Kidney (tissue), 14 donors: ENCODE results near the gene ARHGAP18. TPM values are rescaled to one million over a fixed set of nuclear protein-coding genes. Genes with fewer than 3 reads are reported as not detected.
"Not testable (repeated sequence)": the region's sequence is repeated elsewhere in the genome, so short reads cannot be mapped to it uniquely, and the experiment has no call there.

Source experiments
- DNase-seq, 5 donors: peaks; one replicate each; pipeline ENCODE4 v3.0.0-alpha.2; 2013 to 2020
- FAIRE-seq: peaks from 2 replicates; lab custom pipeline; 2012; peaks lifted over from hg19 to GRCh38; lab: Jason Lieb, UNC
- H3K27ac ChIP-seq, 2 donors: one replicate each; pipeline ENCODE4 v1.7.0; 2013; ENCODE audit warnings: low read depth in 2 of 2, low read length in 2 of 2, inconsistent platforms in 1 of 2
- H3K27me3 ChIP-seq: one replicate; pipeline ENCODE4 v1.7.1; 2013; ENCODE audit warnings: low read length, inconsistent platforms; ENCODE audit not compliant: control insufficient read depth, insufficient read depth
- H3K36me3 ChIP-seq, 3 donors: one replicate each; pipeline versions ENCODE4 v1.7.0 to v1.7.1; 2013; ENCODE audit warnings: low read length in 3 of 3, control low read depth in 1 of 3, inconsistent platforms in 1 of 3; ENCODE audit not compliant: insufficient read depth in 3 of 3, control insufficient read depth in 2 of 3
- H3K4me1 ChIP-seq, 3 donors: one replicate each; pipeline versions ENCODE4 v1.7.0 to v1.7.1; 2013; ENCODE audit warnings: low read length in 3 of 3, inconsistent platforms in 1 of 3, low read depth in 1 of 3; ENCODE audit not compliant: control insufficient read depth in 2 of 3, insufficient read depth in 2 of 3
- H3K4me3 ChIP-seq, 3 donors: one replicate each; pipeline versions ENCODE4 v1.7.0 to v1.8.1; 2013; ENCODE audit warnings: low read length in 3 of 3, control low read depth in 1 of 3, inconsistent platforms in 1 of 3
- H3K9ac ChIP-seq, 3 donors: one replicate each; pipeline versions ENCODE4 v1.7.0 to v1.7.1; 2013; ENCODE audit warnings: low read length in 3 of 3, control low read depth in 1 of 3, inconsistent platforms in 1 of 3
- H3K9me3 ChIP-seq, 3 donors: one replicate each; pipeline versions ENCODE4 v1.7.0 to v1.7.1; 2013; ENCODE audit warnings: low read length in 3 of 3, control low read depth in 1 of 3, inconsistent platforms in 1 of 3; ENCODE audit not compliant: control insufficient read depth in 2 of 3, insufficient read depth in 1 of 3
- intact Hi-C: fragments of 100-400 bp; cut with DNase I; formaldehyde crosslinking; loops from one replicate; pipeline ENCODE4 v1.11.1; 2022
- polyA plus RNA-seq: library from polyadenylated mRNA; stranded (reverse); fragments of 350-450 nt; fragmentation: Illumina TruSeq; extraction: RNeasy Lipid Tissue Mini Kit (QIAGEN cat#74804); gene quantifications from one replicate; pipeline ENCODE4 v1.2.3, GENCODE V29; 2014; ENCODE audit warnings: low read depth, low replicate concordance; ENCODE audit not compliant: insufficient read depth
- total RNA-seq: library from RNA; stranded (reverse); fragmentation: NEBNext Ultra II Directional; extraction: Animal tissue kit (Norgen Biotek cat#: 25700); gene quantifications from one replicate; pipeline ENCODE4 v1.2.1, GENCODE V29; 2021
- TF ChIP-seq, protein P1 (sequence below): IDR thresholded peaks from 3 replicates; pipeline ENCODE4 v1.5.1; 2012; ENCODE audit warnings: mild to moderate bottlenecking, moderate library complexity, borderline replicate concordance; ENCODE audit not compliant: insufficient read depth; ENCODE audit errors: extremely low read depth
- donor health status: control.
- donor health status: control.
- donor health status: control.
- donor health status: control.
- donor health status: control.
- donor health status: DM: yes; HTN: yes; CAD: no.
- donor health status: Normal renal cell carcinoma (clear cell type).

The ARHGAP18 gene
- total and polyA plus RNA-seq, 2 donors from 2014 or later: 26.5 to 39.8 TPM

DNA sequence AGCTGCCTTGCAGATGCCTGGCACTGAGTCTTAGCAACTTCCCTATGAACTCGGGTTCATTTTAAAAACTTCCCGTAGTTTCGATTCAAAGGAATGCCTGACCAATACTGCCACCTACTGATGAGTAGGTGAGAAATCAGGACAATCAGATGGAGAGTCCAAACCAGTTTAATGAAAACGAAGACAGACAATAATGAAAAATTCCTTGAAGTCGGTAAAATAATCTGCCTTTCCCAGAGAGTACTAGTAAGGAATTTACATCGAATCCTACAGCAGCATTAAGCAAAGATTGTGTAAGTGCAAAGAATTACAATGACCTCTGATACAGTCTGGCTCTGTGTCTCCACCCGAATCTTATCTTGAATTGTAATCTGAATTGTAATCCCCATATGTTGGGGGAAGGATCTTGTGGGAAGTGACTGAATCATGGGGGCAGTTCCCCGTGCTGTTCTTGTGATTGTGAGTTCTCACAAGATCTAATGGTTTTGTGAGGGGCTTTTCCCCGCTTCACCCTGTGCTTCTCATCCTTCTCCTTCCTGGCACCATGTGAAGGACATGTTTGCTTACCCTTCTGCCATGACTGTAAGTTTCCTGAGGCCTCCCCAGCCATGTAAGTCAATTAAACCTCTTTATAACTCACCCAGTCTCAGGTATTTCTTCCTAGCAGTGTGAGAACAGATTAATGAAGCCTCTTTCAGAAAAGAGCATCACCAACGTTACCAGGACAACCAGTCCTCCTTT, 134.4 kb downstream of the ARHGAP18 start:
- peaks cover 0 to 4% (median 2%) of the 10 kb centered on the region in 3 donors for H3K36me3 ChIP-seq
- H3K4me3 ChIP-seq: peak overlapping the region; percentile 43 to 52 (median 43)
- H3K4me1 ChIP-seq: no peaks in the 10 kb centered on the region
- H3K9me3 ChIP-seq: no peaks in the 10 kb centered on the region
- peak overlapping the region in 1 of 3 donors; percentile 35 for H3K9ac ChIP-seq
- DNase-seq: peak in 3 of 5 donors; percentile 18 to 70 (median 61)
- no peak overlapping the region for H3K27ac ChIP-seq
- intact Hi-C loops: no loop called here
- TF ChIP-seq, protein P1, sequence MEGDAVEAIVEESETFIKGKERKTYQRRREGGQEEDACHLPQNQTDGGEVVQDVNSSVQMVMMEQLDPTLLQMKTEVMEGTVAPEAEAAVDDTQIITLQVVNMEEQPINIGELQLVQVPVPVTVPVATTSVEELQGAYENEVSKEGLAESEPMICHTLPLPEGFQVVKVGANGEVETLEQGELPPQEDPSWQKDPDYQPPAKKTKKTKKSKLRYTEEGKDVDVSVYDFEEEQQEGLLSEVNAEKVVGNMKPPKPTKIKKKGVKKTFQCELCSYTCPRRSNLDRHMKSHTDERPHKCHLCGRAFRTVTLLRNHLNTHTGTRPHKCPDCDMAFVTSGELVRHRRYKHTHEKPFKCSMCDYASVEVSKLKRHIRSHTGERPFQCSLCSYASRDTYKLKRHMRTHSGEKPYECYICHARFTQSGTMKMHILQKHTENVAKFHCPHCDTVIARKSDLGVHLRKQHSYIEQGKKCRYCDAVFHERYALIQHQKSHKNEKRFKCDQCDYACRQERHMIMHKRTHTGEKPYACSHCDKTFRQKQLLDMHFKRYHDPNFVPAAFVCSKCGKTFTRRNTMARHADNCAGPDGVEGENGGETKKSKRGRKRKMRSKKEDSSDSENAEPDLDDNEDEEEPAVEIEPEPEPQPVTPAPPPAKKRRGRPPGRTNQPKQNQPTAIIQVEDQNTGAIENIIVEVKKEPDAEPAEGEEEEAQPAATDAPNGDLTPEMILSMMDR: peak; percentile 73
- FAIRE-seq: no peak
- no peaks in the 10 kb centered on the region for H3K27me3 ChIP-seq

DNA sequence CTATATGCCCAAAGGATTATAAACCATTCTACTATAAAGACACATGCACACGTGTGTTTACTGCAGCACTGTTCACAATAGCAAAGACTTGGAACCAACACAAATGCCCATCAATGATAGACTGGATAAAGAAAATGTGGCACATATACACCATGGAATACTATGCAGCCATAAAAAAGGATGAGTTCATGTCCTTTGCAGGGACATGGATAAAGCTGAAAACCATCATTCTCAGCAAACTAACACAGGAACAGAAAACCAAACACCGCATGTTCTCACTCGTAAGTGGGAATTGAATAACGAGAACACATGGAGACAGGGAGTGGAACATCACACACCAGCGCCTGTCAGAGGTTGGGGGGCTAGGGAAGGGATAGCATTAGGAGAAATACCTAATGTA, 135.4 kb downstream of the ARHGAP18 start:
- FAIRE-seq, H3K4me3 ChIP-seq, H3K36me3 ChIP-seq, H3K27ac ChIP-seq, H3K4me1 ChIP-seq, H3K9ac ChIP-seq, DNase-seq, H3K27me3 ChIP-seq, intact Hi-C loops, H3K9me3 ChIP-seq: not testable (repeated sequence)

DNA sequence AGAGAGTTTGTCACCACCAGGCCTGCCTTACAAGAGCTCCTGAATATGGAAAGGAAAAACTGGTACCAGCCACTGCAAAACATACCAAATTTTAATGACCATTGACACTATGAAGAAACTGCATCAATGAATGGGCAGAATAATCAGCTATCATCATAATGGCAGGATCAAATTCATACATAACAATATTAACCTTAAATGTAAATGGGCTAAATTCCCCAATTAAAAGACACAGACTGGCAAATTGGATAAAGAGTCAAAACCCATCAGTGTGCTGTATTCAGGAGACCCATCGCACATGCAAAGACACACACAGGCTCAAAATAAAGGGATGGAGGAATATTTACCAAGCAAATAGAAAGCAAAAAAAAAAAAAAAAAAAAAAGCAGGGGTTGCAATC, 139.0 kb downstream of the ARHGAP18 start:
- H3K9ac ChIP-seq, H3K9me3 ChIP-seq, H3K4me1 ChIP-seq, H3K36me3 ChIP-seq, H3K27ac ChIP-seq, H3K27me3 ChIP-seq, H3K4me3 ChIP-seq, intact Hi-C loops, FAIRE-seq, DNase-seq: not testable (repeated sequence)

DNA sequence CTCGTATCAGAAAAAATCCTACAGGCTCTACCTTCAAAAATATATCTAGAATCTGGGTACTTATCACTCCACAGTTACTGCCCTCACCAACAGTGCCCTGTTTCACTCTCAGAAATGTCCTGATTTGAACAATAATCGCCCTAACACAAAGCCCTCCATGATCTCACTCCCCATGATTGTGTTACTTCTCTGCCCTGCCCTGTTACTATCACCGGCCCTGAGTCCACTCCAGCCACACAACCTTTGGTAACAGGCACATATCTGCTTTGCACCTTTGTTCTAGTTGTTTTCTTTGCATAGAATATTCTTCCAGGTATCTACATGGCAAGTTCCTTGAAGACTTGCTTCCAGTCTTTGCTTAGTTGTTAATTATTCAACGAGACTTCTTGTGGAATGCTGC, 142.0 kb downstream of the ARHGAP18 start:
- no peaks in the 10 kb centered on the region for H3K27me3 ChIP-seq
- intact Hi-C loops: no loop called here
- H3K4me3 ChIP-seq: no peak overlapping the region
- DNase-seq (no peak), FAIRE-seq (no peak)
- H3K9me3 ChIP-seq: no peaks in the 10 kb centered on the region
- TF ChIP-seq, protein P1: no peak
- no peak overlapping the region for H3K27ac ChIP-seq
- H3K36me3 ChIP-seq: no peaks in the 10 kb centered on the region
- H3K4me1 ChIP-seq: no peaks in the 10 kb centered on the region
- no peak overlapping the region for H3K9ac ChIP-seq
